HG03520 (cell line): ENCODE data around the gene MIX23.
"Not testable (repeated sequence)": the region's sequence is repeated elsewhere in the genome, so short reads cannot be mapped to it uniquely, and the experiment has no call there.

Source experiments
- ATAC-seq: cut with Tn5 transposase; IDR thresholded peaks from one replicate; pipeline ENCODE4 v1.9.1; 2021; ENCODE audit warnings: mild to moderate bottlenecking, moderate library complexity; ENCODE audit not compliant: unreplicated experiment

MIX23 gene

GRCh38 chr3:122392868-122393844, 10.1 kb upstream of the MIX23 start:
- ATAC-seq: no peak

GRCh38 chr3:122391681-122392446, 8.8 kb upstream of the MIX23 start:
- ATAC-seq: no peak

GRCh38 chr3:122390665-122391064, 7.6 kb upstream of the MIX23 start:
- no peak for ATAC-seq

- no peak for ATAC-seq
These were observed 6.9 kb upstream of the MIX23 start for GRCh38 chr3:122389892-122390291.

GRCh38 chr3:122389197-122389596, 6.2 kb upstream of the MIX23 start:
- ATAC-seq: no peak

- no peak for ATAC-seq
These were observed 4.7 kb upstream of the MIX23 start for GRCh38 chr3:122387709-122388108.

- ATAC-seq: peak; percentile 92
These were observed 1.0 kb upstream of the MIX23 start, which contains the start of gene FAM162A for GRCh38 chr3:122383771-122384697. TSS of gene FAM162A (plus strand) at chr3:122384182. CDS start at chr3:122384266, 84 bp downstream.

DNA sequence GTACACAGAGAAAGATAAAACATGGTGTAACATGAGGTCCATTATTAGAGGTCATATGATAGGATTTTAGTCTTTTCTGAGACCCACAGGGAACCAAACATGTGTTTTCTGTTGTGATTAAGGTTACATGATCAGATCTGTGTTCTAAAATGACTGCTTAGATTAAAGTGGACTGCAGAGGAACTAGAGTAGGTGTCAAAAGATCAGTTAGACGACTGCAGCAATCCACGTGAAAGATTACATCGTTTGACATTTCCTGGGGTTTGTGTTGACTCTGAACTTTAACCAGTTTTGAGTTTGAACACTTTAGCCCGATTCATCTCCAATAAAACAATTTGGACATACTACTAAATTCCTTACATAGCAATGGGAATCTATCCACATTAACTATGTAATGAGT, 5.1 kb downstream of the MIX23 start:
- no peak for ATAC-seq

GRCh38 chr3:122374034-122374433, 9.0 kb downstream of the MIX23 start:
- ATAC-seq: no peak

DNA sequence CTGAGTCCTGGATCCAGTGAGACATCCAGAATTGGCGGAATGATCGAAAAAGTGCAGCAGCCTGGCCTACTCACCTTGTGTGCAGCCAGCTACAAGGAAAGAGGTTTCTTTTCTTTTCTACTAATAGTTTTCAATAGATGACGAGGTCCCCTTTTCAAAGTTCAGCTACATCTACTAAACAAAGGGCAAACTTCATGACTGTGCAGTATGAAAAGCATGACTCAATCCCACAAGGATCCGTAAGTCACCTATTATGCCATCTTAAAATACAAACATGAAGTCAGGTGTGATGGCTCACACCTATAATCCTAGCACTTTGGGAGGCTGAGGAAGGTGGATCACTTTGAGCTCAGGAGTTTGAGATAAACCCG, 16.7 kb downstream of the MIX23 start:
- no peak for ATAC-seq

DNA sequence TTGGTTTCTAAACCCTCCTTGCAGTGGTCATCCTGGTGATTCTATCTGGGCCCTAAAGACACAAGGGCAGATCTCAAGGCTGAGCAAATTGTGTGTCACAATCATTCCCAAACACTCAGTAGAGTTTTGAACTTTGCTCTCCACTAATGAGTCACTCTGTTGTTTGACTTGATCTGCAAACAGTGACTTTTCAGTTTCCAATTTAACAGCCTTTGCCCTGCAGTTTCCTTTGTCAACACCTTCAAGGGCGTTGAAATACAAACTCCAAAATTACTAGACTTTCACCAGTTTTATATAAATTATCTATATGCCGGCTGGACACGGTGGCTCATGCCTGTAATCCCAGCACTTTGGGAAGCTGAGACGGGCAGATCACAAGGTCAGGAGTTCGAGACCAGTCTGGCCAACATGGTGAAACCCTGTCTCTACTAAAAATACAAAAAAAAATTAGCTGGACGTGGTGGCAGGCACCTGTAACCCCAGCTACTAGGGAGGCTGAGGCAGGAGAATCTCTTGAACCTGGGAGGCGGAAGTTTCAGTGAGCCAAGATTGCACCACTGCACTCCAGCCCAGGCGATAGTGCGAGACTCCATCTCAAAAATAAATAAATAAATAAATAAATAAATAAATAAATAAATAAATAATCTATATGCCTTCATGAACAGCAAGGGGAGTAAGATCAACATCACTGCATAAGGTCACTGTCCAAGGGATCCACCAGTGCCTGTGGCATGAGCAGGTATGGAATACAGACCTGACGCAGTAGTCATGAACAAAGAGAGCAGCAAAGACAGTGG, 17.3 kb downstream of the MIX23 start:
- ATAC-seq: not testable (repeated sequence)

DNA sequence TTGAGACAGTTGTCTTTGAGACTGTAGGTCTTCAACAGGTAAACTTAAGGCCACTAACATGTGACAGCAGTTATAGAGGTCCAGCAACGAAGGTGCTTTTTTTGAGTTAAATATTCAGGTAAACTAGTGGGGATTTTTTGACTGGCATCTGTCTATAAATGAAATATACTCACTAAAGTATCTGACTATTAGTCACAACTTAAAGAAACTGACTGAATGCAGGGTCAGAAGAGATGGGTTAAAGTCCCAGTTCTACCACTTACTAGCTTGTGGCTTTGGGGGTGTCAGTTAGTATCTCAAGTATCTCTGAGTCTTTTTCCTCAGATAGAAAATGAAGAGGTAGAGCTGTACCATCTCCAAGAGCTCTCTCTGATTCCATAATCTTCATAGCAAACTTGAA, 18.0 kb downstream of the MIX23 start:
- no peak for ATAC-seq

- ATAC-seq: no peak
These were observed 18.5 kb downstream of the MIX23 start for GRCh38 chr3:122364490-122364889.

GRCh38 chr3:122362026-122362425, 21.0 kb downstream of the MIX23 start:
- ATAC-seq: no peak

DNA sequence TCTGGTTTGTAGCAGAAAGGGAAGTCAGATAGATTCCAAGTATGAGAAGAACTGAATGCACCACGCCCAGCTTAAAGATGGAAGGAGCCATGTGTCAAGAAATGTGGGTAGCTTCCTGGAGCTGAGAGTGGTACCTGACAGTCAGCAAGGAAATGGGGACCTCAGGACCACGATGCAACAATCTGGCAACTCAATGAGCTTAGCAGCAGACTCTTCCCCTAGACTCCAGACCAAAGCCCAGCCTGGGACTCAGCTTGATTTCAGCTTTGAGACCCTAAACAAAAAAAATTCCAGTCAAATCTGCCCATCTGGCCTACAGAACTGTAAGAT, 24.4 kb downstream of the MIX23 start:
- no peak for ATAC-seq

GRCh38 chr3:122357828-122358702, 25.0 kb downstream of the MIX23 start:
- ATAC-seq: no peak

DNA sequence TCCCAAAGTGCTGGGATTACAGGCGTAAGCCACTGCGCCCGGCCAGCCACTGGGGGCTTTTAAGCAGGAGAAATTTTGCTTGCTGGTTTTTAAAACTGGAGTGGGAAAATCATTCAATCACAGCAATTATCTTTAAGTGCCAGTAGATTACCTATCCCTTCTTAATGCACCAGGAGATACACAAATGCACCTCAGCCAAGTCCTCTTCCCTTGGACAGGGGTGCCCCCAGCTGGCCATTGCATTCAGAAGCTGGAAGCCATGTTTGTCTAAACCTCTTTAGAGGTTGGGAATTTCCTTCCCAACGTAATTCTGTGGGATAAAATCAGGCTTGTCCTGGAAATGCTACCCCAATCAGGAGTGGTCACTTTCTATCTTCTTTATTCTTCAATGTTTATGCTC, 26.6 kb downstream of the MIX23 start:
- ATAC-seq: no peak

DNA sequence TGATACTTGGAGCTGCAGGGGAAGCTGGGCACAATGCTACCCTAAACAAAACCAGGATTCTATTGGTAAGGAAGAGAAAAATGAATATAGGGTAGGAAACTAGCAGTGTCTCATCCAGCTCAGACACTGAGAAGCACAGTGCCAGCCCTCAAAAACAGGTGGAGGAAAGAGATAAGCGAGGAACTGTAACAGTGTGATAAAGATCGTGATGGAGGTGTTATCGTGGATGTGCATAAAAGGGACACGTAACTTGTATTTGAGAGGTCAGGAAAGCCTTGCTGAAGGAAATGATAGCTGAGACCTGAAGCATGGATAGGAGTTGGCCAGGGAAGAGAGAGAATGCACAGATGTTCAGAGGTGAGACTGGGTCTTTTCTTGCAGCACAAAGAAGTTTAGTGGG, 27.4 kb downstream of the MIX23 start:
- no peak for ATAC-seq

DNA sequence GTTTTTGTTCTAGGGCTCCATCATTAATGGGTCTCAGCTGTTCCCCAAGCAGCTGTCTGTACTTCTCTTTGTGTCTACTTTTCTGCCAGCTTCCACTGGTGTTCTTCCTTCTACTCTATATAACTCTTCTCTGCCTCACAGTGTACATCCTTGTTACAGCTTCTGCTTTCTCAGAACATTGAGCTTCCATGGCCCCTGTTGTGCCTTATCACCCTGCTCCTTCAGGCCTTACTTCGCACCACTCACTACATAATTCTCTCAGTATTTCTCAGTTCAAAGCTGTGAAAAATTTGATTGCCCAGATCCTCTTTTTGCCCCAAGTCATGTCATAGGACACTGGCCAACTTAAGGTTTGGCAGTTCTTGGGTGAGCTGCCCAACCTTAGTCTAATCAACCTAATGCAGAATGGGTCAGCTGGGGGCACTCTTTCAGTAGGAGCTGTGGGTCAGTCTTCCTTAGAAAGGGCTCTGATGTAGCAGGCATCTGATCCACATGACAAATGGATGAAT, 29.1 kb downstream of the MIX23 start:
- no peak for ATAC-seq
